Psoas muscle (tissue), 8 donors: ENCODE results near the gene NANOGP8. TPM values are rescaled to one million over a fixed set of nuclear protein-coding genes. Genes with fewer than 3 reads are reported as not detected.

Source experiments
- ATAC-seq, 4 donors: fragments of 200-7000 bp; cut with Tn5 transposase; one replicate each; pipeline ENCODE4 v1.9.1; 2020; ENCODE audit warnings: moderate library complexity in 3 of 4, mild to moderate bottlenecking in 2 of 4
- DNase-seq, 2 donors: peaks; one replicate each; pipeline ENCODE4 v3.0.0-alpha.2; 2020
- H3K27ac ChIP-seq: fragments of 200-600 bp; one replicate; pipeline ENCODE4 v1.8.0; 2022
- H3K27me3 ChIP-seq, 3 donors: fragments of 200-600 bp in 1 of 3; one replicate each; pipeline versions ENCODE4 v1.6.1 to v1.8.0; 2013 to 2022; ENCODE audit warnings: low read length in 2 of 3, mild to moderate bottlenecking in 2 of 3, moderate library complexity in 1 of 3; ENCODE audit not compliant: insufficient read depth in 3 of 3
- H3K36me3 ChIP-seq, 2 donors: fragments of 200-600 bp in 1 of 2; one replicate each; pipeline versions ENCODE4 v1.6.1 to v1.8.0; 2013 to 2022; ENCODE audit warnings: low read depth in 1 of 2, mild to moderate bottlenecking in 1 of 2, moderate library complexity in 1 of 2; ENCODE audit not compliant: insufficient read depth in 1 of 2
- H3K4me1 ChIP-seq: fragments of 200-600 bp; one replicate; pipeline ENCODE4 v1.8.0; 2022
- H3K4me3 ChIP-seq: fragments of 200-600 bp; one replicate; pipeline ENCODE4 v1.8.0; 2022; ENCODE audit warnings: mild to moderate bottlenecking
- H3K9me3 ChIP-seq: fragments of 200-600 bp; one replicate; pipeline ENCODE4 v1.8.0; 2022
- WGBS, 3 donors: extraction: QIAGEN DNeasy Blood & Tissue Kit; methylation state at CpG; one replicate each; pipeline versions ENCODE4 v1.1.6 to v1.1.7; 2013; 5-methylcytosine and 5-hydroxymethylcytosine counted together
- intact Hi-C, 2 donors: fragments of 100-400 bp; cut with DNase I; formaldehyde crosslinking; loops; one replicate each; pipeline versions ENCODE4 v1.11.0 to v1.14.2; 2022
- polyA plus RNA-seq, 3 donors: library from polyadenylated mRNA; stranded (reverse); fragments of 200-250 nt; gene quantifications; one replicate each; pipeline ENCODE4 v1.2.3, GENCODE V29; 2013
- total RNA-seq, 4 donors: library from RNA; stranded (reverse); fragmentation: NEBNext Ultra II Directional in 2 of 4; extraction: Animal tissue kit (Norgen Biotek cat#: 25700) in 2 of 4; gene quantifications; one replicate each; pipeline versions ENCODE4 v1.2.1 to v1.2.4, GENCODE V29; 2021 to 2023
- TF ChIP-seq, protein P1 (sequence below): fragments of 200-600 bp; IDR thresholded peaks from one replicate; pipeline ENCODE4 v1.8.0; 2022; ENCODE audit warnings: antibody characterized with exemption
- donor health status: healthy with polysubstance abuse.
- donor health status: DM: no; HTN: no; CAD: no; lungs with moderate emphysema.
- donor health status: Bipolar disorder and iron deficiency.
- donor health status: healthy.
- donor health status: DM: yes; HTN: yes; CAD: no.
- donor health status: DM: no; HTN: no; CAD: no.
- donor health status: DM: no; HTN: no; CAD: no.
- donor health status: DM: yes; HTN: yes; CAD: no.

Gene NANOGP8
- total and polyA plus RNA-seq, 7 donors: 0.07 to 0.27 TPM; not detected in 5

DNA sequence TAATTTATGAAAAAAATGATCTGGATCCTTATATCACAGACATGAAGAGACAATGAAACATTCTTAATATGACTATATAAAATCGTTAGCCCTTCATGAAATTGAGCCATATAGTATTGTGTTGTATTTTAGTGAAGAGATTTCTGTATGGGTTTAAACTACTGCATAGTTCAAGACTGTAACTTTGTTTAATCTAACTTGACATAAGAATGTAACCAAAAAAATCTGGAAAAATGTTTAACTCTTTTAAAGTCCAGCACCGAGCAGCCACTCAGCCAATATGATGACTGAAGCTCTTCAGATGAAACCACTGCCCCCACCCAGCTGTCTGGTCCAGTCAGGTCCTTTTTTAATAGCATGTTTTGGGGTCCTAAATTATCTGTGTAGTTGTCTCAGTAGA lies 4.9 kb downstream of the NANOGP8 start:
- WGBS, 3 donors: 74 to 77% (median 76%) methylated on average over 2 of the region's 2 CpGs
- ATAC-seq: no peak
- Histone ChIP-seq H3K4me1 (no peaks in the 10 kb centered on the region), H3K36me3 (no peaks in the 10 kb centered on the region), H3K4me3 (no peak overlapping the region), H3K27me3 (no peaks in the 10 kb centered on the region), H3K9me3 (no peaks in the 10 kb centered on the region), H3K27ac (no peak overlapping the region)
- intact Hi-C loops: no loop called here
- TF ChIP-seq, protein P1, sequence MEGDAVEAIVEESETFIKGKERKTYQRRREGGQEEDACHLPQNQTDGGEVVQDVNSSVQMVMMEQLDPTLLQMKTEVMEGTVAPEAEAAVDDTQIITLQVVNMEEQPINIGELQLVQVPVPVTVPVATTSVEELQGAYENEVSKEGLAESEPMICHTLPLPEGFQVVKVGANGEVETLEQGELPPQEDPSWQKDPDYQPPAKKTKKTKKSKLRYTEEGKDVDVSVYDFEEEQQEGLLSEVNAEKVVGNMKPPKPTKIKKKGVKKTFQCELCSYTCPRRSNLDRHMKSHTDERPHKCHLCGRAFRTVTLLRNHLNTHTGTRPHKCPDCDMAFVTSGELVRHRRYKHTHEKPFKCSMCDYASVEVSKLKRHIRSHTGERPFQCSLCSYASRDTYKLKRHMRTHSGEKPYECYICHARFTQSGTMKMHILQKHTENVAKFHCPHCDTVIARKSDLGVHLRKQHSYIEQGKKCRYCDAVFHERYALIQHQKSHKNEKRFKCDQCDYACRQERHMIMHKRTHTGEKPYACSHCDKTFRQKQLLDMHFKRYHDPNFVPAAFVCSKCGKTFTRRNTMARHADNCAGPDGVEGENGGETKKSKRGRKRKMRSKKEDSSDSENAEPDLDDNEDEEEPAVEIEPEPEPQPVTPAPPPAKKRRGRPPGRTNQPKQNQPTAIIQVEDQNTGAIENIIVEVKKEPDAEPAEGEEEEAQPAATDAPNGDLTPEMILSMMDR: no peak
- no peak for DNase-seq

DNA sequence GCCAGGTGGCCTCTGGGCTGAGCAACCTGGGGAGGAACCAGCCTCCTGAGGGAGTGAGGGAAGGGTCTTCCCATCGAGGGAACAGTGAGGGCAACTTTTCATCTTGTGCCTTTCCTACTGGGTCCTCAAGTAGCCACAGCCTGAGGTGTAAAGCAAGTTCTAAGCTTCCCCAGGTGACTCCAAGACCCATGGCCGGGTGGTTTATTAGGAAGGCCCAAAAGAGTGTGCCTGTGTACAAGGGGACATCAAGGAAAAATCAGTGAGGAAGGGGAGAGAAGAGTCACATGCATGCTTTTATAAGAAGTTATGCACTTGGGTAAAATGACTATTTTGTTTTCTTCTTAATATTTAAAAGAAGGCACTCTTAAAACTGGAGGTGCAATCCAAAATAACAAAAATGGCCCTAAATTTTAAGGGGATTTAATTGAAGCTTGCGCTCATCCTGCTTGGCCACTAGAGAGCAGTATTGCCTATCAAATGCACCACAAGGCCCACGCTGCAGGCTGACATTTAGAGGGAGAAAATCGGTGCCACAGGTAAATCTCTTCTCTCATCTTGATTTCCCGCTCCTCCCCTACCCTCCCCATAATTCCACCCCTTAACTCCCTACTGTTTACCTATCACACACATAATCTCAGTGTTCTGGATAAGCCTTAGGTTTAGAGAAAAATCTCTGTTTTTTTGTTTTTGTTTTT lies 6.7 kb downstream of the NANOGP8 start:
- Histone ChIP-seq H3K4me3 (no peak overlapping the region), H3K27me3 (no peaks in the 10 kb centered on the region), H3K9me3 (no peaks in the 10 kb centered on the region), H3K4me1 (no peaks in the 10 kb centered on the region), H3K27ac (no peak overlapping the region), H3K36me3 (no peaks in the 10 kb centered on the region)
- TF ChIP-seq, protein P1: peak; percentile 69
- DNase-seq: no peak
- 26 to 31% (median 30%) methylated on average over 6 of the region's 6 CpGs for WGBS, 3 donors
- ATAC-seq: peak in 3 of 4 donors; percentile 42 to 59 (median 56)
- intact Hi-C loops: loop anchor here in 1 of 2 donors (5.0 kb wide), 1 partner anchor 364 kb away; no protein-coding TSS in a partner anchor

DNA sequence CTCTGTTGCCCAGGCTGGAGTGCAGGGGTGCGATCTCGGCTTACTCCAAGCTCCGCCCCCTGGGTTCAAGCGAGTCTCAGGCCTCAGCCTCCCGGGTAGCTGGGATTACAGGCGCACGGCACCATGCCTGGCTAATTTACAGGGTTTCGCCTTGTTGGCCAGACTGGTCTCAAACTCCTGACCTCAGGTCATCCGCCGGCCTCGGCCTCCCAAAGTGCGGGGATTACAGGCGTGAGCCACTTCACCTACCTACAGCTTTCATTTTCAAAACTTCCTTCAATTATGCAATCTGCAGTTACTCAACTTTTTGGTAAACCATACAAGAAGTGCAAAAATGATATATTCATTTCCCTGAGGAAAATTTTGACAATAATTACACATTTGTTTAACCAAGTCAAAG lies 14.0 kb downstream of the NANOGP8 start:
- Histone ChIP-seq H3K4me3 (no peak overlapping the region), H3K9me3 (no peaks in the 10 kb centered on the region), H3K4me1 (no peaks in the 10 kb centered on the region), H3K27ac (no peak overlapping the region), H3K36me3 (no peaks in the 10 kb centered on the region), H3K27me3 (no peaks in the 10 kb centered on the region)
- ATAC-seq (no peak), DNase-seq (no peak)
- intact Hi-C loops: no loop called here
- WGBS, 3 donors: 89 to 90% (median 90%) methylated on average over 13 of the region's 13 CpGs
- TF ChIP-seq, protein P1: no peak

DNA sequence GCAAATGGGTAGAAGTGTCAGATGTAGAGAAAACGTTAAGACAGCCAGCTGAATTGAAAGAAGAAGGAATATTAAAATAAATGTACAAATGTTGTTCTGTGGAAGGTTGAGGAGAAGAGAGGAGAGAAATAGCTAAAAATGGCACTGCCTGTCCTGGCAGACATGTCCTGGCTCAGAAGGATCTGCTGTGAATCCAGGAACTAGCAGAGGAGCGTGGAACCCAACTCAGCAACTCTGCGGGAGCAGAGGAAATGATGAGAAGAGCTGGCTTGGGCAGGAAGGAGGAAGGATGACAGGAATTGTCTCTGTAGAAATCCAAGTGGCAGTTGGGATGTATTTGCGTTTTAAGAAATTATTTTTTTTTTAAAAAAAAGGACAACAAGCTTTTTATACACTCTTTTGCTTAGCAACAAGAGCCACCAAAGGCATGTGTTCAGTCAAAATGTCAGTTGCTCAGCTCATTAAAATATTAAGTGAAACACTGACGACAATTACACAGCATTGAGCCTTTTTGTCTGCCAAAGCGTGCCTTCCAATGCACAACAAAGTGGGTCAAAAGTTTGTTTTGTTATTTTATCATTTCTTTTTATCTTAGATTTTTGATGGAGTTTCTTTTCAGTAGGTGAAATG lies 16.1 kb downstream of the NANOGP8 start:
- no peak for DNase-seq
- WGBS, 3 donors: 64 to 73% (median 72%) methylated on average over 6 of the region's 6 CpGs
- intact Hi-C loops: no loop called here
- no peaks in the 10 kb centered on the region for H3K4me1 ChIP-seq
- no peak overlapping the region for H3K4me3 ChIP-seq
- TF ChIP-seq, protein P1: no peak
- no peaks in the 10 kb centered on the region for H3K9me3 ChIP-seq
- no peaks in the 10 kb centered on the region for H3K36me3 ChIP-seq
- ATAC-seq: no peak
- no peak overlapping the region for H3K27ac ChIP-seq
- H3K27me3 ChIP-seq: no peaks in the 10 kb centered on the region
